Suprapubic skin (tissue), 4 donors: Measurements from ENCODE around the gene DYNLT1. TPM values are rescaled to one million over a fixed set of nuclear protein-coding genes. Genes with fewer than 3 reads are reported as not detected.

Experiments
- DNase-seq, 2 donors: peaks; one replicate each; pipeline ENCODE4 v3.0.0-alpha.2; 2019; ENCODE audit warnings: low spot score in 2 of 2
- H3K27ac ChIP-seq: fragments of 200-600 bp; sonication (generic); one replicate; pipeline ENCODE4 v1.5.1; 2019
- H3K27me3 ChIP-seq: fragments of 200-600 bp; sonication (generic); one replicate; pipeline ENCODE4 v1.5.1; 2019
- H3K36me3 ChIP-seq: fragments of 200-600 bp; sonication (generic); one replicate; pipeline ENCODE4 v1.5.1; 2019
- H3K4me1 ChIP-seq: fragments of 200-600 bp; sonication (generic); one replicate; pipeline ENCODE4 v1.5.1; 2019
- H3K4me3 ChIP-seq: fragments of 200-600 bp; sonication (generic); one replicate; pipeline ENCODE4 v1.5.1; 2019; ENCODE audit warnings: mild to moderate bottlenecking
- H3K9me3 ChIP-seq: fragments of 200-600 bp; sonication (generic); one replicate; pipeline ENCODE4 v1.5.1; 2019
- EP300 ChIP-seq: sonication (generic); formaldehyde crosslinking; IDR thresholded peaks from one replicate; pipeline ENCODE4 v1.6.1; 2017; ENCODE audit warnings: antibody characterized with exemption
- POLR2A ChIP-seq, 2 donors: fragments of 450-650 bp; IDR thresholded peaks; one replicate each; pipeline ENCODE4 v1.6.1; 2017; ENCODE audit warnings: antibody characterized with exemption in 2 of 2, mild to moderate bottlenecking in 2 of 2, moderate library complexity in 2 of 2
- POLR2AphosphoS5 ChIP-seq, 3 donors: sonication (generic); formaldehyde crosslinking; IDR thresholded peaks; one replicate each; pipeline ENCODE4 v1.6.1; 2017; ENCODE audit warnings: antibody characterized with exemption in 3 of 3
- WGBS: methylation state at CpG from one replicate; pipeline ENCODE4 v1.1.5; 2018; 5-methylcytosine and 5-hydroxymethylcytosine counted together
- total RNA-seq, 4 donors: library from RNA; depleted of rRNA; stranded (reverse); fragments of >200 nt; gene quantifications; one replicate each; pipeline ENCODE4 v1.1.0, GENCODE V29; 2016
- TF ChIP-seq, protein P1 (sequence below), 2 donors: fragments of 200-600 bp in 1 of 2; fragments of 450-650 bp in 1 of 2; sonication (generic) in 1 of 2; IDR thresholded peaks; one replicate each; pipeline ENCODE4 v1.5.1; 2016 to 2019; ENCODE audit warnings: antibody characterized with exemption in 2 of 2, mild to moderate bottlenecking in 1 of 2, moderate library complexity in 1 of 2

Gene DYNLT1
- total RNA-seq, 4 donors from 2014 or later: 27.5 to 63.8 (median 49.4) TPM

DNA sequence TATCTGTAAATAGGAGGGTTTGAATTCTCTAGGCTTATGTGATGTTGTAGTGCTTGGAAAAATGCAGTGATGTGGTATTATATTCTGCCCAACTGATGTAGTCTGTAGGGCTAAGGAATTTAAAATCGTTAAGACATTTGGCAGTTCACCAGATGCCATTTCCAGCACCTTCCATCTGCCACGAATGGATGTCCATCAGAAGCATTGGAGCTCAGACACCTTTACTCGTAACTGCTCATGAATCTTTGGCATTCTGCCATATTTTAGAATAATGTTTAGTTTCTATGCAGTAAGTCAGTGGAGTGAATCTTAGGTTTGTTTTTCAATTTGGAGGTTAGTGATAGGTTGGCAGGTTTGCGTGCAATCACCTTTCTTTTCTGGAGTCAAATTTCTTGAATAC lies 3.0 kb upstream of the DYNLT1 start:
- no peak for DNase-seq
- Histone ChIP-seq H3K9me3 (no peaks in the 10 kb centered on the region), H3K27me3 (no peaks in the 10 kb centered on the region), H3K4me3 (no peak overlapping the region), H3K4me1 (peaks cover 20% of the 10 kb centered on the region), H3K36me3 (no peaks in the 10 kb centered on the region), H3K27ac (no peak overlapping the region)
- TF ChIP-seq, protein P1, sequence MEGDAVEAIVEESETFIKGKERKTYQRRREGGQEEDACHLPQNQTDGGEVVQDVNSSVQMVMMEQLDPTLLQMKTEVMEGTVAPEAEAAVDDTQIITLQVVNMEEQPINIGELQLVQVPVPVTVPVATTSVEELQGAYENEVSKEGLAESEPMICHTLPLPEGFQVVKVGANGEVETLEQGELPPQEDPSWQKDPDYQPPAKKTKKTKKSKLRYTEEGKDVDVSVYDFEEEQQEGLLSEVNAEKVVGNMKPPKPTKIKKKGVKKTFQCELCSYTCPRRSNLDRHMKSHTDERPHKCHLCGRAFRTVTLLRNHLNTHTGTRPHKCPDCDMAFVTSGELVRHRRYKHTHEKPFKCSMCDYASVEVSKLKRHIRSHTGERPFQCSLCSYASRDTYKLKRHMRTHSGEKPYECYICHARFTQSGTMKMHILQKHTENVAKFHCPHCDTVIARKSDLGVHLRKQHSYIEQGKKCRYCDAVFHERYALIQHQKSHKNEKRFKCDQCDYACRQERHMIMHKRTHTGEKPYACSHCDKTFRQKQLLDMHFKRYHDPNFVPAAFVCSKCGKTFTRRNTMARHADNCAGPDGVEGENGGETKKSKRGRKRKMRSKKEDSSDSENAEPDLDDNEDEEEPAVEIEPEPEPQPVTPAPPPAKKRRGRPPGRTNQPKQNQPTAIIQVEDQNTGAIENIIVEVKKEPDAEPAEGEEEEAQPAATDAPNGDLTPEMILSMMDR (IDR thresholded peaks at IDR 0.05): no peak
- TF ChIP-seq EP300 (no peak), POLR2AphosphoS5 (IDR thresholded peaks at IDR 0.05) (no peak), POLR2A (IDR thresholded peaks at IDR 0.05) (no peak)
- 58% methylated on average over 4 of the region's 4 CpGs for WGBS

DNA sequence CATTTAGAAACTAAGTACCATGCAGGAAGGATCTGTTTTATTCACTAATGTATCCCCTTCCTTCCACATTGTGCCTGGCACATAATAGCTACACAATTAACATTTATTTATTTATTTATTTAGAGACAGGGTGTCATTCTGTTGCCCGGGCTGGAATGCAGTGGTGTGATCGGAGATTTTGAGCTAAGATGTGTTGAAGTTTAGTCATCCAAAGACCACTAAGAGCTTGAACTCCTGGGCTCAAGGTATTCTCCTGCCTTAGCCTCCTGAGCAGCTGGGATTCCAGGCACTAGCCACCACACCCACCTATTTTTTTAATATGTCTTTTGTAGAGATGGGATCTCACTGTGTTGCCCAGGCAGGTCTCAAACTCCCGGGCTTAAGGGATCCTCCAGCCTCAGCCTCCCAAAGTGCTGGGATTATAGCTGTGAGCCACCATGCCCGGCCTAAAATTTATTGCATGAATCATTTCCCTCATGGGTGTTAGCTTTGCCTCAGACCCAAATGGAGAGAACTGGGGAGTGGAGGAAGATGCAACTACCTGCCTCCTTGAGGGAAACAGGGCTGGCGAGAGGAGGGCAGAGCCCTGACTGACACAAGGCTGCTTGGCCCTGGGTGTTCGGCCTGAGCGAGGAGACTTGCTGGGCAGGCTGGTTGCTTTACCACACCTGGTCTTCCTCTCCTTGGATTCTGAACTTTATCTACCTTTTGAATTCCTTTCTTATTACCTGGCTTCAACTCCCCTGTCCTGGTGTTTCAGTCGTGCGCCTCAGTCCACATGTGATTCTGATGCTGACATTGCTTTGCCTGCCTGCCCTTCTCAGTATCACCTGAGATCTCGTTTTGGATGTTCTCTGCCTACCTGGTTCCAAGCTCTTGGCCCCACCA lies 1.7 kb upstream of the DYNLT1 start:
- Histone ChIP-seq H3K27ac (no peak overlapping the region), H3K36me3 (no peaks in the 10 kb centered on the region)

DNA sequence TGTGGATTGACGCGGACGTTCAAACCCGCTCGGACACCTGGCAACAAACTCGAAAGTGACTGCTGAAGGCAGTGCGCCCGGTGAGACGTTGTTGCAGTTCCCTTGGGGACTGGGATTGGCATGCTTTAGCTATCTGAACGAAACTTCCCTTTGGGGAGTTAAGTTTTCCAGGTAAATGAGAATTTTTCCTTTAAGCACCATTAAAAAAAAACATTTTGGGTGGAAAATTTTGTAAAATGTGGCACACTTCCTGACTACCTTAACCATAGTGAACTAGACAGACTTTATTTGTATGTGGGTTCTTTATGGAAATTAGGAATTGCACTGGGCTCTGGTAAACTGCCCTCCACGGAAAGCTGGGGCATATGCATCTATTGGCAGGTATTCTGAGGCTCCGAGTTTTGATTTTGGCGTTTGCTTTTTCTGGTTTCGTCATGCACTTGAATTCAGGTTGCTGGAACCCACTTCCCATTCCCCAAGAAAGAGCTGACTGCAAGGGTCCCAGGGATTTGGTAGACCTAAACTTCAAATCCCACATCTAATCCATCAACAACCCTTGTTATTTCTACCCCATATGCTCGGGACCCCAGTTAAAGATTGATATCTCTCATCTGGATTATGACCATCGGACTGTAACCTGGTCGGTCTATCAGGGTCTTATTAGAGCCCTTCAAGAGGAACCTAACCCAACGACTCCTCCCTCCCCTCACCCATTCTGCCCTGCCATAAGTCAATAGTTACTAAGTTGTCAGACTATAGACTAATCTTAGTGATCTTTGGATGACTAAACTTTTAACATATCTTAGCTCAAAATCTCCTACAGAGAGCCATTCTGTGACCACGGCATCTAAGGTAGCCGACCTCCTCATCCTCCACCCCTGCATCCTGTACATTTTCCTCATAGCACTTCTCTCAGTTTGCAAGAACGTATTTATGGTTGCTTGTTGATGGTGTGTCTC lies 800 bp upstream of the DYNLT1 start:
- Histone ChIP-seq H3K27me3 (no peaks in the 10 kb centered on the region), H3K27ac (peak overlapping the region; percentile 90), H3K36me3 (no peaks in the 10 kb centered on the region), H3K4me1 (peaks cover 36% of the 10 kb centered on the region), H3K9me3 (no peaks in the 10 kb centered on the region), H3K4me3 (peak overlapping the region; percentile 82)
- 31% methylated on average over 21 of the region's 21 CpGs for WGBS
- peak; percentile 18 to 35 for DNase-seq
- TF ChIP-seq POLR2A (IDR thresholded peaks at IDR 0.05) (no peak), EP300 (no peak), POLR2AphosphoS5 (IDR thresholded peaks at IDR 0.05) (no peak)
- TF ChIP-seq, protein P1 (IDR thresholded peaks at IDR 0.05): no peak

More for the DNA sequence above, 1.7 kb upstream of the DYNLT1 start:
- H3K9me3 ChIP-seq: no peaks in the 10 kb centered on the region
- peak; percentile 54 to 55 for DNase-seq
- no peak for TF ChIP-seq EP300
- TF ChIP-seq, protein P1 (IDR thresholded peaks at IDR 0.05): no peak
- TF ChIP-seq POLR2AphosphoS5 (IDR thresholded peaks at IDR 0.05): no peak
- no peak for TF ChIP-seq POLR2A (IDR thresholded peaks at IDR 0.05)
- H3K4me1 ChIP-seq: peaks cover 28% of the 10 kb centered on the region
- no peaks in the 10 kb centered on the region for H3K27me3 ChIP-seq
- WGBS: 58% methylated on average over 10 of the region's 10 CpGs
- no peak overlapping the region for H3K4me3 ChIP-seq

DNA sequence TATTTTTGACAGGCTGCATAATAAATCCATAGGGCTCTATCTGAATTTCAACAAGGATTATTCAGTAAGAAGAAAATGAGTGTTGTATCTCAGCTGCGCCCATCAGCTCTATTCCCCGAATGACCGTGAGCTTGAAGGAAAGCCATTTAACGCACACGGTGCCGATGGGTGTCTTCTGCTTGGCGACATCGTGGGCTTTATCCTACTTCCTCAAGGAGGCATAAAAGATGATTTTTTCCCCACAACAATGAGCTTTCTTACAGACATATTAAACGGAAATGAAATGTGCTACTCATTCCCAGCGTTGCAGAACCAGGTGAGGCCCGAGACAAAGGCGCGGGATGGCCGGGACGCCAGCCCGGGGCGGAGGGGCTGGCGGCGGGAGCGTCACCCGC lies 710 bp downstream of the DYNLT1 start:
- peak in 1 of 2 donors; percentile 36 for DNase-seq
- WGBS: 2% methylated on average over 8 of the region's 21 CpGs
- Histone ChIP-seq H3K4me3 (peak overlapping the region; percentile 82), H3K27ac (peak overlapping the region; percentile 90), H3K4me1 (peaks cover 36% of the 10 kb centered on the region), H3K27me3 (no peaks in the 10 kb centered on the region), H3K9me3 (no peaks in the 10 kb centered on the region), H3K36me3 (no peaks in the 10 kb centered on the region)
- no peak for TF ChIP-seq POLR2A (IDR thresholded peaks at IDR 0.05)
- no peak for TF ChIP-seq POLR2AphosphoS5 (IDR thresholded peaks at IDR 0.05)
- no peak for TF ChIP-seq EP300
- TF ChIP-seq, protein P1 (IDR thresholded peaks at IDR 0.05): no peak
